Activated CD8-positive, alpha-beta T cell treated with anti-CD3 and anti-CD28 coated beads, Interleukin-2, amount 10 ng/mL, durations not matched to agents 7 days and 5 days (primary cell): ENCODE measurements around the gene ARMC9. TPM values are rescaled to one million over a fixed set of nuclear protein-coding genes. Genes with fewer than 3 reads are reported as not detected.
"Not testable (repeated sequence)": the region's sequence is repeated elsewhere in the genome, so short reads cannot be mapped to it uniquely, and the experiment has no call there.

ENCODE experiments used
- ATAC-seq: fragments of 150-1000 bp; cut with Tn5 transposase; one replicate; pipeline ENCODE4 v1.10.0; 2021; ENCODE audit warnings: moderate library complexity
- CTCF ChIA-PET: fragments of 350-600 bp; sonication (Branson Sonifier 250); formaldehyde crosslinking; loops from one replicate; lab custom pipeline; 2021; ENCODE audit warnings: antibody characterized with exemption; lab: Charles Lee
- POLR2A ChIA-PET: fragments of 350-600 bp; sonication (Branson Sonifier 250); formaldehyde crosslinking; loops from one replicate; lab custom pipeline; 2021; ENCODE audit warnings: antibody characterized with exemption; lab: Charles Lee
- DNase-seq: peaks from one replicate; pipeline ENCODE4 v3.0.0-alpha.2; 2020
- H3K27ac Mint-ChIP-seq: one replicate; pipeline ENCODE4 v1.8.0; 2021; ENCODE audit warnings: mild to moderate bottlenecking, mixed read lengths
- H3K27me3 Mint-ChIP-seq: one replicate; pipeline ENCODE4 v1.8.0; 2021; ENCODE audit warnings: low read depth, mixed read lengths
- H3K36me3 Mint-ChIP-seq: one replicate; pipeline ENCODE4 v1.8.0; 2021; ENCODE audit warnings: low read depth, mixed read lengths
- H3K4me1 Mint-ChIP-seq: one replicate; pipeline ENCODE4 v1.8.0; 2021; ENCODE audit warnings: low read depth, mixed read lengths
- H3K4me3 Mint-ChIP-seq: one replicate; pipeline ENCODE4 v1.8.0; 2021; ENCODE audit warnings: mild to moderate bottlenecking, mixed read lengths
- H3K9me3 Mint-ChIP-seq: one replicate; pipeline ENCODE4 v1.8.0; 2022; ENCODE audit warnings: mixed read lengths; ENCODE audit not compliant: insufficient read depth
- total RNA-seq, 2 experiments: library from RNA; stranded (reverse); gene quantifications; one replicate each; pipeline ENCODE4 v1.2.3, GENCODE V29; 2021

The ARMC9 gene
- total RNA-seq, 2 experiments from 2014 or later, result 0.65 to 0.92 TPM

DNA sequence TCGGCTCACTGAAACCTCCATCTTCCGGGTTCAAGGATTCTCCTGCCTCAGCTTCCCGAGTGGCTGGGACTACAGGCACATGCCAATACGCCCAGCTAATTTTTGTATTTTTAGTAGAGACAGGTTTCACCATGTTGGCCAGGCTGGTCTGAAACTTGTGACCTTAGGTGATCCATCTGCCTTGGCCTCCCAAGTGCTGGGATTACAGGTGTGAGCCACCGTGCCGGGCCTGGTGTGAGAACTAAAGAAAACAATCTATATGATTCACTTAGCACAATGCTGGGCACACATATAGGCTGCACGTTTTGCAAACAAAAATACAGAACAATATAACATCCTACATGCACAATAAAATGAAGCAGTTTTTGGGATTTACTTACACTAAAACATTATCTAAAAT is 1.2 kb upstream of the ARMC9 start:
- H3K9me3 Mint-ChIP-seq, H3K36me3 Mint-ChIP-seq, H3K27ac Mint-ChIP-seq, POLR2A ChIA-PET, ATAC-seq, DNase-seq: not testable (repeated sequence)
- Mint-ChIP-seq H3K4me1 (peaks cover 14% of the 10 kb centered on the region), H3K27me3 (peaks cover 25% of the 10 kb centered on the region), H3K4me3 (peak overlapping the region; percentile 88)
- CTCF ChIA-PET, result interaction anchor here (0.8 to 0.9 kb wide), 2 partner anchors 20 to 209 kb away, joined by 4 read pairs; no protein-coding TSS in a partner anchor

GRCh38 chr2:231197706-231198290 is 633 bp upstream of the ARMC9 start:
- peak overlapping the region; percentile 76 for H3K27ac Mint-ChIP-seq
- no peak for ATAC-seq
- H3K4me1 Mint-ChIP-seq, result peaks cover 14% of the 10 kb centered on the region
- POLR2A ChIA-PET, result no interaction called here
- no peaks in the 10 kb centered on the region for H3K9me3 Mint-ChIP-seq
- H3K4me3 Mint-ChIP-seq, result peak overlapping the region; percentile 88
- CTCF ChIA-PET, result interaction anchor here (1.0 to 1.7 kb wide), 2 partner anchors 30 to 93 kb away, joined by 4 to 5 read pairs; no protein-coding TSS in a partner anchor
- H3K27me3 Mint-ChIP-seq, result peaks cover 25% of the 10 kb centered on the region
- H3K36me3 Mint-ChIP-seq, result no peaks in the 10 kb centered on the region
- DNase-seq, result no peak

- Mint-ChIP-seq H3K27me3 (peaks cover 23% of the 10 kb centered on the region), H3K36me3 (no peaks in the 10 kb centered on the region), H3K4me3 (peak overlapping the region; percentile 77), H3K27ac (no peak overlapping the region), H3K9me3 (no peaks in the 10 kb centered on the region), H3K4me1 (peaks cover 14% of the 10 kb centered on the region)
- DNase-seq (no peak), ATAC-seq (no peak)
- CTCF ChIA-PET, result interaction anchor here (1.7 kb wide), 1 partner anchor 32 kb away, joined by 5 read pairs; no protein-coding TSS in a partner anchor
- POLR2A ChIA-PET, result no interaction called here
Observed at GRCh38 chr2:231199219-231199618, 788 bp downstream of the ARMC9 start.

DNA sequence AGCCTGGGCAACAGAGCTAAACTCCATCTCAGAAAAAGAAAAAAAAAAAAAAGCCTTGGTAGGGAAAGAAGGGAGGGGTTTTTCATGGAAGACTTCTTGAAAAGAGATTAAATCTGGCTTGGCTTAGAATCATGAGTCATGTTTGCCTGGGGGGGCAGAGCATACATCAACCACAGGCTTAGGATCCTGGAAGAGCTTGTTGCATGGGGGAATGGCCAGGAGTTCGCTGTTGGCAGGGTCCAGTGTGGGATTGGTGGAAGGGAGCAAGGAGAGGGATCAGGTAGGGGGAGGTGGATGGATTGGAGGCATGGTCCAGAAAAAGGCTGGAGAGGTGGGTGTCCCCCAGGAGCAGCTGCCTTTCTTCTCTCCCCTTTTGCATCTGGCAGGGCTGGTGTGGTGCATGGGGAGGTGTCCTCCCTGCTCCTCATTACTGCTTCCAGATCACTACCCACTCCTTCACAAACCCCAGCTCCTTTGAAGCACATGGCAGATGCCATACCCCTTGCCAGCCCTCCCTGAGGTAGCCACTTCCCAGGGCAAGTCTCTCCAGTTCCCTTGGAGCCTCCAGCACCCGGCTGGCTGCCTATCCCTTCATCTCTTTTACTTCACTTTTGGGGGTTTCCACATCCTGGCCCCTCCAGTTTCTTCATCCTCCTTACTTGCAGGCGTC is 2.5 kb downstream of the ARMC9 start:
- Mint-ChIP-seq H3K4me3 (no peak overlapping the region), H3K27ac (no peak overlapping the region), H3K27me3 (peaks cover 20% of the 10 kb centered on the region), H3K9me3 (no peaks in the 10 kb centered on the region), H3K36me3 (no peaks in the 10 kb centered on the region), H3K4me1 (peaks cover 14% of the 10 kb centered on the region)
- ATAC-seq, result no peak
- DNase-seq, result no peak
- ChIA-PET POLR2A (no interaction called here), CTCF (interaction anchor here (0.9 kb wide), 1 partner anchor 12 kb away, joined by 3 read pairs; no protein-coding TSS in a partner anchor)

DNA sequence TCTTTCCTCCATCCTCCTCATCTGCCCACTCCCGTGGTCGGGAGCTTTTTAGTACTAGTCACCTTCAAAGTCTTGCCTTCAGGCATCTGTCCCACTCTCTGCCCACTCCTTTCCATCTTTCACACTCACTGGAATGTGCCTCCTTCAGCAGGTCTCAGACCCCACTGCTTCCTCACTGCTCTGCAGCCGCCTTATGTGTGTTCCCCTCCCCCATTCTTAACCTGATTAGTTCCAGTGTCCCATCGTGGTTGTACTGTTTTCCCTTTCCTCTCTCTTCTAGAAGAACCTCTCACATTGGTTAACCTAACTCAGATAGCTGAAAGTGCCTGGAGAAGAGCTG is 3.0 kb downstream of the ARMC9 start:
- H3K27me3 Mint-ChIP-seq, result peaks cover 15% of the 10 kb centered on the region
- POLR2A ChIA-PET, result no interaction called here
- DNase-seq (no peak), ATAC-seq (no peak)
- H3K9me3 Mint-ChIP-seq, result no peaks in the 10 kb centered on the region
- peaks cover 14% of the 10 kb centered on the region for H3K4me1 Mint-ChIP-seq
- H3K27ac Mint-ChIP-seq, result no peak overlapping the region
- H3K4me3 Mint-ChIP-seq, result no peak overlapping the region
- no peaks in the 10 kb centered on the region for H3K36me3 Mint-ChIP-seq
- CTCF ChIA-PET, result no interaction called here

DNA sequence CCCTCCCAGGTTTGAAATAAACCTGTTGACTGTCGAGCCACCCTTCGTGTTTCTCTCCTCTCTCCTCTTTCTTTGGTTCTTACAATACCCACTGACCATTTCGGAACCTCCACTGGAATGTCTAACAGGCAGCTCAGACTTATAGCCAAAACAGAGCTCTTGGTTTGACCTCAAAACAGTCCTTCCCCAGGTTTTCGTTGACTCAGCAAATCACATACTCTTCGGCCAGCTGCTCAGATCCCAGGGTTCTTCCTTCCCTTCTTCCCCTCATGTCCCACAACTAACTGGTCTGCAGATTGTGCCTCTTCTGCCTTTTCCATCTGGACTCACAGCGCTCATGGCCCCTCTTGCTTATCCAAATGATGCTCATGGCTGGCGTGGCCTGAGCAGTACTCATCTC is 4.7 kb downstream of the ARMC9 start:
- Mint-ChIP-seq H3K36me3 (no peaks in the 10 kb centered on the region), H3K27ac (no peak overlapping the region), H3K9me3 (no peaks in the 10 kb centered on the region), H3K4me1 (peaks cover 8% of the 10 kb centered on the region), H3K4me3 (no peak overlapping the region), H3K27me3 (peaks cover 12% of the 10 kb centered on the region)
- DNase-seq, result no peak
- no peak for ATAC-seq
- ChIA-PET POLR2A (no interaction called here), CTCF (interaction anchor here (0.6 kb wide), 1 partner anchor 233 kb away, joined by 3 read pairs; no protein-coding TSS in a partner anchor)

DNA sequence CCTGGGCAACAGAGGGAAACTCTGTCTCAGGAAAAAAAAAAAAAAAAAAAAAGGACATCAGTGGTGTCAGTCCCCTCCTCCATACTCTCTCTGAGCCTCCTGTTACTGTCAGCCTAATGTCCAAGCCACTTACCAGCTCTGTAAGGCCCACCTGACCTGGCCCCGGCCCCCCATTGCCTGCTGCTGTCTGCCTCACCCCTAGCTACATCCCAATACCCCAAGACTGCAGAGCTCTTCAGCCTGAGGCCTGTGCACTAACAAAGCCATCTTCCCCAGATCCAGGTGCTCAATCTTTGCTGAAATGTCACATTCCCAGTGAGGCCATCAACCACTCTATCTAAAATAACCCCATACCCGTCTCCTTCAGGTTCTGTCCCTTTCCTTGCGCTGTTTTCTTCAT is 5.7 kb downstream of the ARMC9 start:
- ChIA-PET POLR2A (no interaction called here), CTCF (no interaction called here)
- Mint-ChIP-seq H3K36me3 (no peaks in the 10 kb centered on the region), H3K4me3 (no peak overlapping the region), H3K9me3 (no peaks in the 10 kb centered on the region), H3K27ac (no peak overlapping the region), H3K27me3 (peaks cover 12% of the 10 kb centered on the region), H3K4me1 (peaks cover 2% of the 10 kb centered on the region)
- no peak for DNase-seq
- no peak for ATAC-seq

- ChIA-PET POLR2A (no interaction called here), CTCF (no interaction called here)
- Mint-ChIP-seq H3K27ac (no peak overlapping the region), H3K4me1 (no peaks in the 10 kb centered on the region), H3K9me3 (no peaks in the 10 kb centered on the region), H3K27me3 (peaks cover 12% of the 10 kb centered on the region), H3K4me3 (no peak overlapping the region), H3K36me3 (no peaks in the 10 kb centered on the region)
- no peak for ATAC-seq
- no peak for DNase-seq
Observed at GRCh38 chr2:231204581-231204980, 6.2 kb downstream of the ARMC9 start.

DNA sequence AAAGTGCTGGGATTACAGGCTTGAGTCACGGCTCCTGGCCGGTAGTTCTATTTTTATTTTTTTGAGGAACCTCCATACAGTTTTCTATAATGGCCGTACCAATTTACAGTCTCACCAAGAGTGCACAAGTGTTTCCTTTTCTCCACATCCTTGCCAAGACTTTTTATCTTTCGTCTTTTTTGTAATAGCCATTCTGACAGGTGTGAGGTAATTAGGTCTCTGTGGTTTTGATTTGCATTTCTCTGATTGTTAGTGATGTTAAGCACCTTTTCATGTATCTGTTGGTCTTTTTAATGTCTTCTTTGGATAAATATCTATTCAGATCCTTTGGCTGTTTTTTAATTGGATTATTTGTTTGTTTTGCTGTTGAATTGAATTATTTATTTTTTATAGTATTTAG is 9.3 kb downstream of the ARMC9 start:
- no peak overlapping the region for H3K4me3 Mint-ChIP-seq
- H3K27ac Mint-ChIP-seq, result no peak overlapping the region
- ATAC-seq (no peak), DNase-seq (no peak)
- ChIA-PET POLR2A (no interaction called here), CTCF (no interaction called here)
- no peaks in the 10 kb centered on the region for H3K36me3 Mint-ChIP-seq
- no peaks in the 10 kb centered on the region for H3K9me3 Mint-ChIP-seq
- no peaks in the 10 kb centered on the region for H3K4me1 Mint-ChIP-seq
- peaks cover under 1% of the 10 kb centered on the region for H3K27me3 Mint-ChIP-seq

DNA sequence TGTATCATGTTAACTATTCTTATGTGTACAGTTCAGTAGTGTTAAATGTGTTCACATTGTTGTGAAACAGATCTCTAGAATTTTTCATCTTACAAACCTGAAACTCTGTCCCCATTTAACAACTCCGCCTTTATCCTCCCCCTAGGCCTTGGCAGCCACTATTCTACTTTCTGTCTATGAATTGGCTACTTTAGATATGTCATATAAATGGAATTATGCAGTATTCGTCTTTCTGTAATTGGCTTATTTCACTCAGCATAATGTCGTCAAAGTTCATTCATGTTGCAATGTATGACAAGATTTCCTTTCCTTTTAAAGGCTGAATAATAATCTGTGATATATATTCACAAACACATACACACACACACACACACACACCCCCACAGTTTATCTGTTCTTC is 12.4 kb downstream of the ARMC9 start:
- H3K36me3 Mint-ChIP-seq, result no peaks in the 10 kb centered on the region
- DNase-seq (no peak), ATAC-seq (no peak)
- H3K27ac Mint-ChIP-seq, result no peak overlapping the region
- CTCF ChIA-PET, result no interaction called here
- POLR2A ChIA-PET, result no interaction called here
- H3K4me1 Mint-ChIP-seq, result no peaks in the 10 kb centered on the region
- no peaks in the 10 kb centered on the region for H3K27me3 Mint-ChIP-seq
- no peak overlapping the region for H3K4me3 Mint-ChIP-seq
- H3K9me3 Mint-ChIP-seq, result no peaks in the 10 kb centered on the region

DNA sequence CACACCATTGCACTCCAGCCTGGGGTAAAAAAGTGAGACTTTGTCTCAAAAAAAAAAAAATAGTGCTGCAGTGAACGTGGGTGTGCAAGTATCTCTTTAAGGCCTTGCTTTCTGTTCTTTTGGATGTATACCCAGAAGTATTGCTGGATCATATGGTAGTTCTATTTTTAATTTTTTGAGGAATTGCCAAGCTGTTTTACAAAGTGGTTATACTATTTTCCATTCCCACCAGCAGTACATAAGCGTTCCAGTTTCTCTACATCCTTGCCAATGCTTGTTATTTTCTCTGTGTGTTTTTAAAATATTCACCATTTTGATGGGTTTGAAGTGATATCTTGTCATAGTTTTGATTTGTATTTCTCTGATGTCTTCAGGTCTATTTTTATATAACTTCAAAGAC is 13.1 kb downstream of the ARMC9 start:
- Mint-ChIP-seq H3K4me1 (no peaks in the 10 kb centered on the region), H3K27me3 (no peaks in the 10 kb centered on the region), H3K9me3 (no peaks in the 10 kb centered on the region), H3K36me3 (no peaks in the 10 kb centered on the region), H3K4me3 (no peak overlapping the region), H3K27ac (no peak overlapping the region)
- DNase-seq, result no peak
- ChIA-PET POLR2A (no interaction called here), CTCF (no interaction called here)
- ATAC-seq, result no peak

DNA sequence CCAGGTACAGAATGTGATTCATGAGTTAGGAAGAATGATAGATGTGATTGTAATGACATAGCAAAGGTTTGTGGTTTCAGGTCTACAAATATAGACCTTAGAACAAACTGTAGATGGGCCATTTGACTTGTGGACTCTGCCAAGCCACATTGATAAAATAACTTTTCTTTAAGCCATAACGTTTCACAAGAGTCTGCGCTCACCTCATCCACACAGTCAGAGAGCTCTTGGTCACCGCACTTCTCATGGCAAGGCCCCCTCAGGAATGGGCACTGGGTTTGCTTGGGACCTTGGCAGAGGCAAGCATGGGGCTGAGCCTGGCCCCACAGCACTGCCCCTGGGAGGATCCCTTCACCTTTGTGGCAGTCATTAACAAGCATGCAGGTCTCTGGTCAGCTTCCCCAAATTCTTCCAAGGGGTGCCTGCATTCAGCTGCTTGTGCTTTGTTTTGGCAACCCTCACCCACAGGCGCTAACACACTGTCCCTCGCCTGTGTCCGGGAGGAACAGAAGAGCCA is 14.0 kb downstream of the ARMC9 start:
- DNase-seq (no peak), ATAC-seq (no peak)
- H3K27me3 Mint-ChIP-seq, result no peaks in the 10 kb centered on the region
- no peaks in the 10 kb centered on the region for H3K4me1 Mint-ChIP-seq
- POLR2A ChIA-PET, result no interaction called here
- no peaks in the 10 kb centered on the region for H3K9me3 Mint-ChIP-seq
- no peak overlapping the region for H3K27ac Mint-ChIP-seq
- H3K36me3 Mint-ChIP-seq, result no peaks in the 10 kb centered on the region
- CTCF ChIA-PET, result interaction anchor here (0.8 to 1.2 kb wide), 2 partner anchors 12 to 15 kb away, joined by 3 read pairs; no protein-coding TSS in a partner anchor
- H3K4me3 Mint-ChIP-seq, result no peak overlapping the region
